HepG2 (cell line): ENCODE measurements around the gene ATG9A. TPM values are rescaled to one million over a fixed set of nuclear protein-coding genes. Genes with fewer than 3 reads are reported as not detected.
A peak's percentile ranks its signal among the peaks of the same experiment; 100 is the strongest.

Experiments
- CENPX ChIP-seq: sonication (generic); formaldehyde crosslinking; IDR thresholded peaks from 2 replicates; pipeline ENCODE4 v1.9.0; 2021; ENCODE audit warnings: mild to moderate bottlenecking, missing genetic modification reagents, moderate library complexity
- JUND ChIP-seq: sonication (generic); formaldehyde crosslinking; IDR thresholded peaks from 2 replicates; pipeline ENCODE4 v1.8.0; 2022; ENCODE audit warnings: mild to moderate bottlenecking, missing genetic modification reagents
- NCOR1 ChIP-seq: fragments of 200-600 bp; sonication (generic); IDR thresholded peaks from 2 replicates; pipeline ENCODE4 v1.7.0; 2017; ENCODE audit warnings: antibody characterized with exemption, low read length, borderline replicate concordance
- PLRG1 ChIP-seq: fragments of 450-650 bp; conservative IDR thresholded peaks from 2 replicates; pipeline ENCODE4 v1.6.1; 2016
- SIN3B ChIP-seq: fragments of 150-350 bp; IDR thresholded peaks from 2 replicates; pipeline ENCODE4 v1.6.1; 2014; ENCODE audit warnings: low read length
- SRSF4 ChIP-seq: fragments of 200-400 bp; formaldehyde crosslinking; IDR thresholded peaks from one replicate; pipeline ENCODE4 v1.6.1; 2018; ENCODE audit warnings: mild to moderate bottlenecking, low read depth, low read length, moderate library complexity; ENCODE audit not compliant: poor library complexity, severe bottlenecking
- TCF7 ChIP-seq: sonication (generic); IDR thresholded peaks from 2 replicates; pipeline ENCODE4 v1.6.1; 2016; ENCODE audit warnings: antibody characterized with exemption, low read depth
- TSC22D2 ChIP-seq: sonication (generic); formaldehyde crosslinking; IDR thresholded peaks from 2 replicates; pipeline ENCODE4 v1.5.1; 2020; ENCODE audit warnings: missing genetic modification reagents, mild to moderate bottlenecking, borderline replicate concordance
- ZBTB8A ChIP-seq: sonication (generic); formaldehyde crosslinking; IDR thresholded peaks from 2 replicates; pipeline ENCODE4 v1.4.0; 2020; ENCODE audit warnings: mild to moderate bottlenecking, low read depth, missing genetic modification reagents, borderline replicate concordance
- ZNF264 ChIP-seq: sonication (generic); formaldehyde crosslinking; IDR thresholded peaks from 2 replicates; pipeline ENCODE4 v1.4.0; 2020; ENCODE audit warnings: missing genetic modification reagents
- ZNF34 ChIP-seq: sonication (generic); formaldehyde crosslinking; IDR thresholded peaks from 2 replicates; pipeline ENCODE4 v1.4.0; 2020; ENCODE audit warnings: mild to moderate bottlenecking, missing genetic modification reagents, borderline replicate concordance
- ZNF563 ChIP-seq: sonication (generic); formaldehyde crosslinking; IDR thresholded peaks from 2 replicates; pipeline ENCODE4 v1.8.0; 2022; ENCODE audit warnings: mild to moderate bottlenecking, moderate library complexity, missing genetic modification reagents
- ZNF674 ChIP-seq: sonication (generic); formaldehyde crosslinking; IDR thresholded peaks from 2 replicates; pipeline ENCODE4 v1.5.0; 2020; ENCODE audit warnings: low read depth, mild to moderate bottlenecking, missing genetic modification reagents
- ZSCAN22 ChIP-seq: sonication (generic); formaldehyde crosslinking; IDR thresholded peaks from 2 replicates; pipeline ENCODE4 v1.4.0; 2020; ENCODE audit warnings: mild to moderate bottlenecking, missing genetic modification reagents
- polyA plus RNA-seq, 8 experiments: library from polyadenylated mRNA; depleted of rRNA in 3 of 8; stranded (reverse) in 7 of 8; unstranded in 1 of 8; fragments of >200 nt; fragmentation: Illumina TruSeq in 4 of 8; extraction: Trizol in 4 of 8; gene quantifications; 2 replicates each; pipeline versions ENCODE4 v1.2.1 to v1.2.3, GENCODE V29; 2011 to 2016; ENCODE audit warnings: low read depth in 4 of 8, missing spikeins in 1 of 8, mixed read lengths in 1 of 8; ENCODE audit not compliant: insufficient read depth in 1 of 8
- total RNA-seq, 5 experiments: library from RNA; depleted of rRNA; stranded (reverse); fragments of >200 nt; fragmentation: Illumina TruSeq; extraction: Trizol; gene quantifications; 2 replicates each; pipeline ENCODE4 v1.2.3, GENCODE V29; 2016; ENCODE audit warnings: low read depth in 1 of 5
- TF ChIP-seq, protein P1 (sequence below): sonication (generic); formaldehyde crosslinking; IDR thresholded peaks from 2 replicates; pipeline ENCODE4 v1.4.0; 2020; ENCODE audit warnings: missing genetic modification reagents
- TF ChIP-seq, protein P2 (sequence below): sonication (generic); formaldehyde crosslinking; IDR thresholded peaks from 2 replicates; pipeline ENCODE4 v1.4.0; 2020; ENCODE audit warnings: mild to moderate bottlenecking, missing genetic modification reagents
- TF ChIP-seq, protein P3 (sequence below): conservative IDR thresholded peaks from 2 replicates; pipeline ENCODE4 v1.6.1; 2018; ENCODE audit warnings: missing genetic modification reagents
- TF ChIP-seq, protein P4 (sequence below): sonication (generic); formaldehyde crosslinking; IDR thresholded peaks from 2 replicates; pipeline ENCODE4 v1.4.0; 2020; ENCODE audit warnings: missing genetic modification reagents
- TF ChIP-seq, protein P5 (sequence below): IDR thresholded peaks from 2 replicates; pipeline ENCODE4 v1.6.1; 2016
- TF ChIP-seq, protein P6 (sequence below): sonication (generic); formaldehyde crosslinking; IDR thresholded peaks from 2 replicates; pipeline ENCODE4 v1.8.0; 2022; ENCODE audit warnings: mild to moderate bottlenecking, missing genetic modification reagents, borderline replicate concordance
- TF ChIP-seq, protein P7 (sequence below): sonication (generic); formaldehyde crosslinking; conservative IDR thresholded peaks from 2 replicates; pipeline ENCODE4 v1.4.0; 2020; ENCODE audit warnings: missing genetic modification reagents

The ATG9A gene
- total and polyA plus RNA-seq, 2 of the 13 experiments (the other 11 are each of a cell fraction or from before 2014, with no cell fraction given), result 35.0 to 131 TPM

DNA sequence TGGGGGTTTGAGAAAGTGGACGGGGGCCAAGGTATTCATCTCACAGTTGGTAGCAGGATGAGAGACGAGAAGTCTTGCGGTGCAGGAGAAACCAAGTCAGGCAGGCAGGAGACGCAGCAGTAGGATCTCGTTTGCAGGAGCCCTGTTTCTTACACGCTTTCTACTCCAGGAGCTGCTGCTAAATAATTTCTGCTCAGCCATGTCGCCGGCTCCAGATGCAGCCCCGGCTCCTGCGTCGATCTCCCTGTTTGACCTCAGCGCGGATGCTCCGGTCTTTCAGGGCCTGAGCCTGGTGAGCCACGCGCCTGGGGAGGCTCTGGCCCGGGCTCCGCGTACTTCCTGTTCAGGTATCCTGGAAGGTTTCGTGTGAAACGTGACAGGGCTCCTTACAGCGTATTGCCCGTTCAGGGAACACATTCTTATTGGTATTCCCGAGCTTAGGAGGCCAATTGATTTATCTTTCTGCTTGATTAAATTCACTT, 664 bp upstream of the ATG9A start (continued):
- TF ChIP-seq SRSF4 (no peak), ZNF674 (CRISPR knock-in tag) (no peak), SIN3B (no peak), ZSCAN22 (CRISPR knock-in tag) (no peak), PLRG1 (no peak), CENPX (CRISPR knock-in tag) (no peak), JUND (no peak), ZNF563 (CRISPR knock-in tag) (0 out of 2 replicates have a peak, but pooled peaks have one; percentile 55), ZBTB8A (CRISPR knock-in tag) (no peak), ZNF34 (CRISPR knock-in tag) (no peak), TCF7 (no peak), ZNF264 (CRISPR knock-in tag) (0 out of 2 replicates have a peak, but pooled peaks have one; percentile 31), TSC22D2 (no peak), NCOR1 (no peak)
- TF ChIP-seq, protein P1, sequence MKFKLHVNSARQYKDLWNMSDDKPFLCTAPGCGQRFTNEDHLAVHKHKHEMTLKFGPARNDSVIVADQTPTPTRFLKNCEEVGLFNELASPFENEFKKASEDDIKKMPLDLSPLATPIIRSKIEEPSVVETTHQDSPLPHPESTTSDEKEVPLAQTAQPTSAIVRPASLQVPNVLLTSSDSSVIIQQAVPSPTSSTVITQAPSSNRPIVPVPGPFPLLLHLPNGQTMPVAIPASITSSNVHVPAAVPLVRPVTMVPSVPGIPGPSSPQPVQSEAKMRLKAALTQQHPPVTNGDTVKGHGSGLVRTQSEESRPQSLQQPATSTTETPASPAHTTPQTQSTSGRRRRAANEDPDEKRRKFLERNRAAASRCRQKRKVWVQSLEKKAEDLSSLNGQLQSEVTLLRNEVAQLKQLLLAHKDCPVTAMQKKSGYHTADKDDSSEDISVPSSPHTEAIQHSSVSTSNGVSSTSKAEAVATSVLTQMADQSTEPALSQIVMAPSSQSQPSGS, result no peak
- TF ChIP-seq, protein P2, sequence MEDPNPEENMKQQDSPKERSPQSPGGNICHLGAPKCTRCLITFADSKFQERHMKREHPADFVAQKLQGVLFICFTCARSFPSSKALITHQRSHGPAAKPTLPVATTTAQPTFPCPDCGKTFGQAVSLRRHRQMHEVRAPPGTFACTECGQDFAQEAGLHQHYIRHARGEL (CRISPR knock-in tag), result no peak
- TF ChIP-seq, protein P3, sequence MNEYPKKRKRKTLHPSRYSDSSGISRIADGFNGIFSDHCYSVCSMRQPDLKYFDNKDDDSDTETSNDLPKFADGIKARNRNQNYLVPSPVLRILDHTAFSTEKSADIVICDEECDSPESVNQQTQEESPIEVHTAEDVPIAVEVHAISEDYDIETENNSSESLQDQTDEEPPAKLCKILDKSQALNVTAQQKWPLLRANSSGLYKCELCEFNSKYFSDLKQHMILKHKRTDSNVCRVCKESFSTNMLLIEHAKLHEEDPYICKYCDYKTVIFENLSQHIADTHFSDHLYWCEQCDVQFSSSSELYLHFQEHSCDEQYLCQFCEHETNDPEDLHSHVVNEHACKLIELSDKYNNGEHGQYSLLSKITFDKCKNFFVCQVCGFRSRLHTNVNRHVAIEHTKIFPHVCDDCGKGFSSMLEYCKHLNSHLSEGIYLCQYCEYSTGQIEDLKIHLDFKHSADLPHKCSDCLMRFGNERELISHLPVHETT (CRISPR knock-in tag), result no peak
- TF ChIP-seq, protein P4, sequence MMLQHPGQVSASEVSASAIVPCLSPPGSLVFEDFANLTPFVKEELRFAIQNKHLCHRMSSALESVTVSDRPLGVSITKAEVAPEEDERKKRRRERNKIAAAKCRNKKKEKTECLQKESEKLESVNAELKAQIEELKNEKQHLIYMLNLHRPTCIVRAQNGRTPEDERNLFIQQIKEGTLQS (CRISPR knock-in tag), result peak; percentile 49; the same call in 1 of the 2 replicates
- TF ChIP-seq, protein P5, sequence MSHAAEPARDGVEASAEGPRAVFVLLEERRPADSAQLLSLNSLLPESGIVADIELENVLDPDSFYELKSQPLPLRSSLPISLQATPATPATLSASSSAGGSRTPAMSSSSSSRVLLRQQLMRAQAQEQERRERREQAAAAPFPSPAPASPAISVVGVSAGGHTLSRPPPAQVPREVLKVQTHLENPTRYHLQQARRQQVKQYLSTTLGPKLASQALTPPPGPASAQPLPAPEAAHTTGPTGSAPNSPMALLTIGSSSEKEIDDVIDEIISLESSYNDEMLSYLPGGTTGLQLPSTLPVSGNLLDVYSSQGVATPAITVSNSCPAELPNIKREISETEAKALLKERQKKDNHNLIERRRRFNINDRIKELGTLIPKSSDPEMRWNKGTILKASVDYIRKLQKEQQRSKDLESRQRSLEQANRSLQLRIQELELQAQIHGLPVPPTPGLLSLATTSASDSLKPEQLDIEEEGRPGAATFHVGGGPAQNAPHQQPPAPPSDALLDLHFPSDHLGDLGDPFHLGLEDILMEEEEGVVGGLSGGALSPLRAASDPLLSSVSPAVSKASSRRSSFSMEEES (CRISPR knock-in tag), result 0 out of 2 replicates have a peak, but pooled peaks have one; percentile 23
- TF ChIP-seq, protein P6, sequence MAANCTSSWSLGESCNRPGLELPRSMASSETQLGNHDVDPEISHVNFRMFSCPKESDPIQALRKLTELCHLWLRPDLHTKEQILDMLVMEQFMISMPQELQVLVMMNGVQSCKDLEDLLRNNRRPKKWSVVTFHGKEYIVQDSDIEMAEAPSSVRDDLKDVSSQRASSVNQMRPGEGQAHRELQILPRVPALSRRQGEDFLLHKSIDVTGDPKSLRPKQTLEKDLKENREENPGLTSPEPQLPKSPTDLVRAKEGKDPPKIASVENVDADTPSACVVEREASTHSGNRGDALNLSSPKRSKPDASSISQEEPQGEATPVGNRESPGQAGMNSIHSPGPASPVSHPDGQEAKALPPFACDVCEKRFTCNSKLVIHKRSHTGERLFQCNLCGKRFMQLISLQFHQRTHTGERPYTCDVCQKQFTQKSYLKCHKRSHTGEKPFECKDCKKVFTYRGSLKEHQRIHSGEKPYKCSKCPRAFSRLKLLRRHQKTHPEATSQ (CRISPR knock-in tag), result no peak
- TF ChIP-seq, protein P7, sequence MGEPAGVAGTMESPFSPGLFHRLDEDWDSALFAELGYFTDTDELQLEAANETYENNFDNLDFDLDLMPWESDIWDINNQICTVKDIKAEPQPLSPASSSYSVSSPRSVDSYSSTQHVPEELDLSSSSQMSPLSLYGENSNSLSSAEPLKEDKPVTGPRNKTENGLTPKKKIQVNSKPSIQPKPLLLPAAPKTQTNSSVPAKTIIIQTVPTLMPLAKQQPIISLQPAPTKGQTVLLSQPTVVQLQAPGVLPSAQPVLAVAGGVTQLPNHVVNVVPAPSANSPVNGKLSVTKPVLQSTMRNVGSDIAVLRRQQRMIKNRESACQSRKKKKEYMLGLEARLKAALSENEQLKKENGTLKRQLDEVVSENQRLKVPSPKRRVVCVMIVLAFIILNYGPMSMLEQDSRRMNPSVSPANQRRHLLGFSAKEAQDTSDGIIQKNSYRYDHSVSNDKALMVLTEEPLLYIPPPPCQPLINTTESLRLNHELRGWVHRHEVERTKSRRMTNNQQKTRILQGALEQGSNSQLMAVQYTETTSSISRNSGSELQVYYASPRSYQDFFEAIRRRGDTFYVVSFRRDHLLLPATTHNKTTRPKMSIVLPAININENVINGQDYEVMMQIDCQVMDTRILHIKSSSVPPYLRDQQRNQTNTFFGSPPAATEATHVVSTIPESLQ, result no peak
